Measurements from ENCODE around the gene RAD21L1. TPM values are rescaled to one million over a fixed set of nuclear protein-coding genes. Genes with fewer than 3 reads are reported as not detected.

Gene RAD21L1
- total and polyA plus RNA-seq, 2 donors (not counting 3 experiments of a cell fraction or from before 2014, with no cell fraction given) = 0.06 TPM; not detected in 1

- peaks cover 12% of the 10 kb centered on the region for H3K4me1 ChIP-seq (ENCODE audit: control insufficient read depth, extremely low read depth, insufficient read depth, low read length)
- H4K20me1 ChIP-seq (replicated peaks; ENCODE audit: control insufficient read depth, extremely low read depth, insufficient read depth, low read length) = no peaks in the 10 kb centered on the region
- H3K36me3 ChIP-seq (ENCODE audit: control insufficient read depth in 2 of 2, extremely low read depth in 1 of 2, insufficient read depth in 2 of 2, low read length in 2 of 2) = no peaks in the 10 kb centered on the region
- TF ChIP-seq, protein P1, sequence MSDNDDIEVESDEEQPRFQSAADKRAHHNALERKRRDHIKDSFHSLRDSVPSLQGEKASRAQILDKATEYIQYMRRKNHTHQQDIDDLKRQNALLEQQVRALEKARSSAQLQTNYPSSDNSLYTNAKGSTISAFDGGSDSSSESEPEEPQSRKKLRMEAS (IDR thresholded peaks at IDR 0.05; ENCODE audit: insufficient read depth, insufficient read length) = no peak
- no peak for TF ChIP-seq CTCF (IDR thresholded peaks at IDR 0.05; ENCODE audit: extremely low read depth in 1 of 2, insufficient read depth in 1 of 2, low read depth in 1 of 2, low read length in 2 of 2)
- TF ChIP-seq EZH2 (IDR thresholded peaks at IDR 0.05; ENCODE audit: borderline replicate concordance, low read depth, low read length, severe bottlenecking) = no peak
- no peak for TF ChIP-seq FOS (IDR thresholded peaks at IDR 0.05; ENCODE audit: borderline replicate concordance, insufficient read depth, low read length)
- no peak for TF ChIP-seq POLR2AphosphoS5 (IDR thresholded peaks at IDR 0.05; ENCODE audit: insufficient read depth, low read depth, low read length)
- no peak for TF ChIP-seq JUN (IDR thresholded peaks at IDR 0.05; ENCODE audit: borderline replicate concordance, insufficient read depth, insufficient read length, low read depth)
- TF ChIP-seq GATA2 (IDR thresholded peaks at IDR 0.05; ENCODE audit: insufficient read depth, insufficient read length, low read depth, low read length) = no peak
- TF ChIP-seq MYC (IDR thresholded peaks at IDR 0.05; ENCODE audit: low read depth, low read length) = no peak
- no peak for TF ChIP-seq POLR2A (IDR thresholded peaks at IDR 0.05; ENCODE audit: low read depth, low read length)
- ChIA-PET POLR2A (no interaction called here), CTCF (no interaction called here)
- H3K79me2 ChIP-seq (ENCODE audit: control insufficient read depth, insufficient read depth, low read length) = no peaks in the 10 kb centered on the region
- no peak overlapping the region for H2AFZ ChIP-seq (ENCODE audit: low read depth, low read length)
- dilution Hi-C loops (cut with MboI; ENCODE audit: extremely low pct_ligation_motif_present, low sequenced_read_pairs) = no loop called here
- no peak overlapping the region for H3K4me2 ChIP-seq (ENCODE audit: insufficient read depth, low read length)
- no peaks in the 10 kb centered on the region for H3K27me3 ChIP-seq (ENCODE audit: control insufficient read depth in 2 of 2, insufficient read depth in 2 of 2, low read length in 2 of 2)
- no peak overlapping the region for H3K4me3 ChIP-seq (replicated peaks in 1 of 3; ENCODE audit: insufficient read depth in 1 of 3, low read depth in 1 of 3, low read length in 3 of 3)
- intact Hi-C loops (cut with micrococcal nuclease) = no loop called here
- FAIRE-seq (no peak), DNase-seq (ENCODE audit: low read depth, low spot score) (no peak)
- no peaks in the 10 kb centered on the region for H3K9me3 ChIP-seq (replicated peaks; ENCODE audit: control insufficient read depth, insufficient read depth, low read length)
- H3K9ac ChIP-seq (replicated peaks; ENCODE audit: extremely low read depth, insufficient read depth, low read length) = no peak overlapping the region
- no TSS peak for BruUV-seq (replicated peaks)
- no peaks in the 10 kb centered on the region for H3K9me1 ChIP-seq (replicated peaks; ENCODE audit: control insufficient read depth, extremely low read depth, insufficient read depth, low read length)
- H3K27ac ChIP-seq (ENCODE audit: insufficient read depth, low read depth, low read length) = no peak overlapping the region
Observed at GRCh38 chr20:1296922-1297321, 71.1 kb downstream of the RAD21L1 start.
